Activated naive CD8-positive, alpha-beta T cell treated with anti-CD3 and anti-CD28 coated beads, Interleukin-2, amount 50 U/mL, for 24 hours (primary cell): Measurements from ENCODE around the gene OR10P1.
"Not testable (repeated sequence)": the region's sequence is repeated elsewhere in the genome, so short reads cannot be mapped to it uniquely, and the experiment has no call there.

Experiments used
- ATAC-seq: fragments of 150-1000 bp; cut with Tn5 transposase; one replicate; pipeline ENCODE4 v1.10.0; 2021
- DNase-seq: peaks from one replicate; pipeline ENCODE4 v3.0.0; 2021
- H3K27ac Mint-ChIP-seq: one replicate; pipeline ENCODE4 v1.8.0; 2021; ENCODE audit warnings: mild to moderate bottlenecking, mixed read lengths
- H3K27me3 Mint-ChIP-seq: one replicate; pipeline ENCODE4 v1.8.0; 2021; ENCODE audit warnings: mixed read lengths
- H3K36me3 Mint-ChIP-seq: one replicate; pipeline ENCODE4 v1.8.0; 2021; ENCODE audit warnings: low read depth, mixed read lengths
- H3K4me1 Mint-ChIP-seq: one replicate; pipeline ENCODE4 v1.8.0; 2021; ENCODE audit warnings: mixed read lengths
- H3K4me3 Mint-ChIP-seq: one replicate; pipeline ENCODE4 v1.8.0; 2021; ENCODE audit warnings: mild to moderate bottlenecking, moderate library complexity, mixed read lengths
- H3K9me3 Mint-ChIP-seq: one replicate; pipeline ENCODE4 v1.8.0; 2021; ENCODE audit warnings: mixed read lengths

Gene OR10P1

GRCh38 chr12:55637467-55637866, 775 bp downstream of the OR10P1 start:
- DNase-seq: no peak
- no peaks in the 10 kb centered on the region for H3K36me3 Mint-ChIP-seq
- H3K9me3 Mint-ChIP-seq: no peaks in the 10 kb centered on the region
- peaks cover 23% of the 10 kb centered on the region for H3K27me3 Mint-ChIP-seq
- ATAC-seq: peak; percentile 67
- H3K4me3 Mint-ChIP-seq: peak overlapping the region; percentile 47
- H3K27ac Mint-ChIP-seq: peak overlapping the region; percentile 48
- peaks cover 27% of the 10 kb centered on the region for H3K4me1 Mint-ChIP-seq

DNA sequence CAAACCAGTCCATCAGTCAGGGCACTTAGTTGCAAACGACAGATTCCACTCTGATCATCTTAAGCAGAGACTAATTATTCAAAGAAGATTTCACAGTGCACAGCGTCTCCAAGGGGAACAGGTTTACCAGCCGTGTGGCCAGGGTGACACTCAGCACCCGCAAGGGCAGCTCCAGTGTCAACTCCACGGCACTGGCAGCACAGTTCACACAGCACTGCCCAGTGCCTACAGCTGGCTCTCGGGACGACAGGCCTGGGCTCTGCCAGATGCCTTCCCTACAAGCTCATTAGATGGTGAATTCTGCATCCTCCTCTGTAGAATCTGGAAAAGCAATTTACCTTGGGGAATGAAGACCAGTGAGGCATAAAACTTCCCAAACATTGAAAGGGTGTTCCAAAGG, 4.9 kb downstream of the OR10P1 start:
- Mint-ChIP-seq H3K4me1 (peaks cover 39% of the 10 kb centered on the region), H3K36me3 (no peaks in the 10 kb centered on the region), H3K4me3 (no peak overlapping the region), H3K9me3 (no peaks in the 10 kb centered on the region), H3K27me3 (peaks cover 11% of the 10 kb centered on the region), H3K27ac (no peak overlapping the region)
- no peak for DNase-seq
- no peak for ATAC-seq

- Mint-ChIP-seq H3K9me3 (no peaks in the 10 kb centered on the region), H3K4me3 (no peak overlapping the region), H3K36me3 (no peaks in the 10 kb centered on the region), H3K4me1 (peaks cover 35% of the 10 kb centered on the region), H3K27ac (no peak overlapping the region), H3K27me3 (peaks cover 7% of the 10 kb centered on the region)
- ATAC-seq (no peak), DNase-seq (no peak)
These were observed 5.6 kb downstream of the OR10P1 start for GRCh38 chr12:55642267-55642666.

GRCh38 chr12:55642669-55643068, 6.0 kb downstream of the OR10P1 start:
- H3K27me3 Mint-ChIP-seq: peaks cover 3% of the 10 kb centered on the region

DNA sequence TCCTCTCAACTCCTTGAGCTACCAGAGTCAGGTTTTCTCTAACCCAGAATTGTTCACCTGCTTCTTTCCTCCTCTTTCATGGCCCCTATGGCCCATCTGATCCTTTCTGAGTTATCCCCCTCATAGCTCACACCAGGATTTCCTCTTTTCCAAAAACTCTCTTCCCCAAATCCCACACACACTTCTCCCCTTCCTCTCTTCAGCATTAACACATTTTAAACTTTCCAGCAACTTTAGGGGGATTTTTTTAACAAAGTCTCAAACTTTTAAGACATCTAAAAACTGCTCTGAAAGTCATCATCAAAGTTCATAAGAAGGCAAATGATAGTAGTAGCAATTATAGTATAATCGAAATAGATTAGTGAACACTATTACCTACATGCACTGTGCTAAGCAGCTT, 7.9 kb downstream of the OR10P1 start:
- Mint-ChIP-seq H3K27ac (no peak overlapping the region), H3K27me3 (no peaks in the 10 kb centered on the region), H3K4me1 (peaks cover 28% of the 10 kb centered on the region), H3K4me3 (no peak overlapping the region), H3K36me3 (peaks cover 1% of the 10 kb centered on the region), H3K9me3 (peaks cover 4% of the 10 kb centered on the region)
- DNase-seq (no peak), ATAC-seq (no peak)

More at GRCh38 chr12:55642669-55643068, 6.0 kb downstream of the OR10P1 start:
- Mint-ChIP-seq H3K4me3 (no peak overlapping the region), H3K9me3 (no peaks in the 10 kb centered on the region), H3K4me1 (peaks cover 31% of the 10 kb centered on the region), H3K36me3 (no peaks in the 10 kb centered on the region), H3K27ac (no peak overlapping the region)
- DNase-seq: peak; percentile 43
- no peak for ATAC-seq

GRCh38 chr12:55647027-55647426, 10.3 kb downstream of the OR10P1 start:
- H3K36me3 Mint-ChIP-seq: peaks cover 8% of the 10 kb centered on the region
- H3K27ac Mint-ChIP-seq: peak overlapping the region; percentile 19
- peaks cover 16% of the 10 kb centered on the region for H3K9me3 Mint-ChIP-seq
- peak overlapping the region; percentile 24 for H3K4me3 Mint-ChIP-seq
- no peak for DNase-seq
- no peak for ATAC-seq
- H3K27me3 Mint-ChIP-seq: no peaks in the 10 kb centered on the region
- peaks cover 40% of the 10 kb centered on the region for H3K4me1 Mint-ChIP-seq

- not testable (repeated sequence) for H3K4me3 Mint-ChIP-seq, H3K27me3 Mint-ChIP-seq, DNase-seq, H3K36me3 Mint-ChIP-seq, ATAC-seq
- H3K9me3 Mint-ChIP-seq: peaks cover 21% of the 10 kb centered on the region
- peak overlapping the region; percentile 59 for H3K27ac Mint-ChIP-seq
- peaks cover 38% of the 10 kb centered on the region for H3K4me1 Mint-ChIP-seq
These were observed 14.1 kb downstream of the OR10P1 start for GRCh38 chr12:55650620-55651298.

- Mint-ChIP-seq H3K4me1 (peaks cover 33% of the 10 kb centered on the region), H3K27me3 (peaks cover 2% of the 10 kb centered on the region), H3K27ac (peak overlapping the region; percentile 59), H3K36me3 (peaks cover 9% of the 10 kb centered on the region), H3K4me3 (no peak overlapping the region), H3K9me3 (peaks cover 21% of the 10 kb centered on the region)
- DNase-seq (no peak), ATAC-seq (no peak)
These were observed 14.6 kb downstream of the OR10P1 start for GRCh38 chr12:55651299-55651683.

GRCh38 chr12:55652352-55652751, 15.7 kb downstream of the OR10P1 start:
- Mint-ChIP-seq H3K4me1 (peaks cover 28% of the 10 kb centered on the region), H3K4me3 (no peak overlapping the region), H3K27me3 (peaks cover 4% of the 10 kb centered on the region), H3K9me3 (peaks cover 21% of the 10 kb centered on the region), H3K36me3 (peaks cover 9% of the 10 kb centered on the region), H3K27ac (peak overlapping the region; percentile 61)
- peak; percentile 41 for DNase-seq
- ATAC-seq: peak; percentile 97

GRCh38 chr12:55653031-55653430, 16.3 kb downstream of the OR10P1 start:
- Mint-ChIP-seq H3K27ac (no peak overlapping the region), H3K4me3 (no peak overlapping the region), H3K4me1 (peaks cover 28% of the 10 kb centered on the region), H3K9me3 (peaks cover 21% of the 10 kb centered on the region), H3K27me3 (peaks cover 4% of the 10 kb centered on the region), H3K36me3 (peaks cover 9% of the 10 kb centered on the region)
- DNase-seq (no peak), ATAC-seq (no peak)

DNA sequence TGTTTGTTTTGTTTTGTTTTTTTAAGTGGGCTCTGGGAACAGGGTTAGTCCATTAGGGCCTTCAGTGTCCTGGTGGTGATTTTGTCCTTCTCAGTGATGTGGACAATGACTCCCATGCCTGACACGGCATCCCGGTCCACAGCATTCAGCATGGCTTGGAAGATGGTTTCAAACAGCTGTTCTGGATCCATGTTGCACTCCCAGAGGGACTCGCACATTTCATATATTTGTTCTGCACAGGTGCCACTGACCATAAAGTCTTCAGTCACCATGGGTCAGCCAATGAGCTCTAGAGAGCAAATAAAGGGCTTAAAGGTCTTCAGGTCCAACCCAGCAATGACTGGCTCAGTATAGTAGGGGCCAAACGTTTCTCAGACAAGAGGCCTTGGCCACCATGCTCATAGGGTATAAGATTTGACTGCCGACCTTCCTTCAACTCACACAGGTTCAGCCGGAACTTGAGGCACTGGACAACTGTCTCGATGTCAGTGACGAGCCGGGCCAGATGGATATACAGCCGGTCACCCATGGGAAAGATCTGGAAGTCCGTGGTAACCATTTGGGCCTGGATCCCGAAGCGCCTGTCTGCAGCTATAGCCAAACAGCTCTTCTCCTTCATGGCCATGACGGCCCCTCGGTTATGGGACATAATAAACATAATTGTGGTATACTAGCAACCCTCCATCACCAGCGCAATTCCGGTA, 18.0 kb downstream of the OR10P1 start:
- ATAC-seq (no peak), DNase-seq (no peak)
- peaks cover 4% of the 10 kb centered on the region for H3K27me3 Mint-ChIP-seq
- H3K4me1 Mint-ChIP-seq: peaks cover 28% of the 10 kb centered on the region
- peaks cover 16% of the 10 kb centered on the region for H3K9me3 Mint-ChIP-seq
- H3K36me3 Mint-ChIP-seq: peaks cover 8% of the 10 kb centered on the region
- H3K27ac Mint-ChIP-seq: no peak overlapping the region
- H3K4me3 Mint-ChIP-seq: no peak overlapping the region

DNA sequence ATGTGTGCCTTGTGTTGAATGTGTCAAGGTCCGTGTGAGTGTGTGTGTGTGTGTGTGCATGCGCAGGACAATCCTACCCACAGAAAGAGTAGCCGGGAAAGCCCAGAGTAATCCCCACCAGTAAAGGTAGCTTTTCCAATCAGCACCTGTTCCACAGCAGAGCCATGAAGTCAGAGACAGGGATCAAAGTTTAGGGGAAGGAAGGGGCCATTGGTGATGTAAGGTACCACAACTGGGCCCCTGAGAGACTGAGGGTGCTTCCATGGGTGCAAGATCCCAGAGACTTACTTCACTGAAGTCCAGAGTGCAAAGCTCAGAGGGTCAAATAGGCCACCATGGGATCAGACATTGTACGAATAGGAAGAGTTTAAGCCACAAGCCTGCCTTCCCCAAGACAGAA, 20.5 kb downstream of the OR10P1 start:
- no peak for ATAC-seq
- Mint-ChIP-seq H3K4me3 (no peak overlapping the region), H3K4me1 (peaks cover 10% of the 10 kb centered on the region), H3K9me3 (peaks cover 5% of the 10 kb centered on the region), H3K27ac (no peak overlapping the region), H3K27me3 (peaks cover 4% of the 10 kb centered on the region), H3K36me3 (peaks cover 1% of the 10 kb centered on the region)
- no peak for DNase-seq

DNA sequence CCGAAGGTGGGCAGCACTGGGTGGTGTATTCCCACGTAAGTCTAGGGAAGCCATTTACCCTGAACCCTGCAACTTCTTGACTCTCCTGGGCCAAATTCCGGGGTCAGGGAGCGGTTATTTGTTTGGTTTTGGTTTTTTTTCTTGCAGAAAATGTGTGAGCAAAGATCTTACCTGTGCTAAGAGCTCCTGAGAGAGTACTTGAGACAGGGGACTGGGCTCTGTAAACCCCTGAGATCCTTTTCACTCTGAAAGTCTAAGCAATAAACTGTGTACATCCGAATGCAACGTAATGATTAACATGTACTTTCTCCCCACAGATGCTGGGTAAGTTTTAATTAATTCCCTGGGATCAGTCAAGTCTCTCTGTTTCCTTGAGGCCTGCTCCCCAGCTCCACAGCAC, 21.5 kb downstream of the OR10P1 start:
- no peak overlapping the region for H3K4me3 Mint-ChIP-seq
- H3K27me3 Mint-ChIP-seq: peaks cover 4% of the 10 kb centered on the region

DNA sequence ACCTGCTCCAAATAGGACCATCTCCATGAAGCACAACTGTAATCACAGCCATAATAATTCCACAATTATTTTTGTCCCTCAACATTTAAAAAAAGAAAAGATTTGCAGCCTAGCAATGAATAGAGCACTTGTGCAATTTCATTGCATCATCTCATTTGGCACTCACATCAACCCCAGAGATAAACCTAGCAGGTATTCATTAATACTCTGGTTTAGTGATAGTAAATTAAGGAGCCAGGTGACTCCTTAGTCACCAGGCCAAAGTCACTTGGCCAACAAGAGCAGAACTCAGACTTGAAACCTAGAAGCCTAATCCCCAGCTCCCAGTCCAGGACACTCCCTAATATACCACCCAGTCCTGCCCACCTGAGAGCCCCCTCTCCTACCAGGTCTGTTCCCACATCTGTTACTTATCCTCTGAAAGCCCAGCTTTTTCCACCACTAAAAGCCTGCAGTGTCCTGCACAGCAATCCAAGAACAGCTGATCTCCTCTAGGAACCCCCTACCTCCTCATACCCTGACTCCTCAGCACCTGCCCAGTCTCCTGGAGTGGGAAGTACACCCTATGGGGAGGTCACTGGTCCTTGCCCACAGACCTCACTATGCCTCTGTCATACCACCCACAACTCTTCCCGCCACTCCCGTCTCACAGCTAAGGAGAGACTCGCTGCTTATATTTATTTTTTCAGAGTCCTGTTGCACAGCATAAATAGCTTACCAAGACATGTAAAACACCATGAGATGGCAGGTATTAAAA, 22.1 kb downstream of the OR10P1 start:
- Mint-ChIP-seq H3K27me3 (peaks cover 4% of the 10 kb centered on the region), H3K4me3 (no peak overlapping the region), H3K27ac (no peak overlapping the region), H3K9me3 (no peaks in the 10 kb centered on the region), H3K36me3 (no peaks in the 10 kb centered on the region), H3K4me1 (no peaks in the 10 kb centered on the region)
- no peak for DNase-seq
- ATAC-seq: no peak

More for the DNA sequence above, 21.5 kb downstream of the OR10P1 start:
- peaks cover 1% of the 10 kb centered on the region for H3K4me1 Mint-ChIP-seq
- DNase-seq (no peak), ATAC-seq (no peak)
- H3K27ac Mint-ChIP-seq: no peak overlapping the region
- no peaks in the 10 kb centered on the region for H3K36me3 Mint-ChIP-seq
- peaks cover under 1% of the 10 kb centered on the region for H3K9me3 Mint-ChIP-seq
